Measurements from ENCODE around the gene FAM168A.

GRCh38 chr11:73409431-73409830 lies 188.5 kb downstream of the FAM168A start:
- TF ChIP-seq STAT3 (IDR thresholded peaks at IDR 0.05; ENCODE audit: low read depth, low read length) (no peak), EP300 (IDR thresholded peaks at IDR 0.05; ENCODE audit: borderline replicate concordance in 1 of 2, control insufficient read depth in 1 of 2, low read depth in 2 of 2, low read length in 2 of 2) (no peak), ZNF24 (IDR thresholded peaks at IDR 0.05) (no peak)
